NCI-H2029 (cell line): ENCODE data around the gene COL26A1.

Source experiments
- DNase-seq: peaks from one replicate; lab custom pipeline; 2025; lab: John Stamatoyannopoulos, UW

COL26A1 gene

GRCh38 chr7:101576998-101577397, 214.3 kb downstream of the COL26A1 start:
- DNase-seq, result no peak

GRCh38 chr7:101578552-101578951, 215.9 kb downstream of the COL26A1 start:
- DNase-seq, result no peak

GRCh38 chr7:101580596-101580995, 217.9 kb downstream of the COL26A1 start:
- DNase-seq, result no peak

GRCh38 chr7:101581891-101582290, 219.2 kb downstream of the COL26A1 start:
- no peak for DNase-seq

GRCh38 chr7:101582971-101583370, 220.3 kb downstream of the COL26A1 start:
- DNase-seq, result no peak

GRCh38 chr7:101586078-101586905, 223.6 kb downstream of the COL26A1 start:
- no peak for DNase-seq

- no peak for DNase-seq
Observed at GRCh38 chr7:101586906-101587677, 224.4 kb downstream of the COL26A1 start.

- no peak for DNase-seq
Observed at GRCh38 chr7:101588131-101588935, 225.7 kb downstream of the COL26A1 start.

- no peak for DNase-seq
Observed at GRCh38 chr7:101589052-101589451, 226.4 kb downstream of the COL26A1 start.

GRCh38 chr7:101589976-101590662, 227.4 kb downstream of the COL26A1 start:
- DNase-seq, result no peak

GRCh38 chr7:101590663-101591435, 228.2 kb downstream of the COL26A1 start:
- no peak for DNase-seq

GRCh38 chr7:101591504-101591903, 228.8 kb downstream of the COL26A1 start:
- DNase-seq, result no peak

GRCh38 chr7:101593556-101593955, 230.9 kb downstream of the COL26A1 start:
- DNase-seq, result no peak

GRCh38 chr7:101594790-101595189, 232.1 kb downstream of the COL26A1 start:
- no peak for DNase-seq

- DNase-seq, result no peak
Observed at GRCh38 chr7:101595246-101595645, 232.6 kb downstream of the COL26A1 start.

- DNase-seq, result no peak
Observed at GRCh38 chr7:101595766-101596537, 233.3 kb downstream of the COL26A1 start.

- no peak for DNase-seq
Observed at GRCh38 chr7:101596898-101597297, 234.2 kb downstream of the COL26A1 start.

- no peak for DNase-seq
Observed at GRCh38 chr7:101597941-101598340, 235.3 kb downstream of the COL26A1 start.

- DNase-seq, result peak; percentile 44
Observed at GRCh38 chr7:101598422-101598985, 235.8 kb downstream of the COL26A1 start.
